DMS79 treated with DMSO at 0.1 percent for 48 hours (cell line): ENCODE results near the gene PARP14.

Experiments used
- DNase-seq: peaks from one replicate; lab custom pipeline; 2025; lab: John Stamatoyannopoulos, UW

Gene PARP14

DNA sequence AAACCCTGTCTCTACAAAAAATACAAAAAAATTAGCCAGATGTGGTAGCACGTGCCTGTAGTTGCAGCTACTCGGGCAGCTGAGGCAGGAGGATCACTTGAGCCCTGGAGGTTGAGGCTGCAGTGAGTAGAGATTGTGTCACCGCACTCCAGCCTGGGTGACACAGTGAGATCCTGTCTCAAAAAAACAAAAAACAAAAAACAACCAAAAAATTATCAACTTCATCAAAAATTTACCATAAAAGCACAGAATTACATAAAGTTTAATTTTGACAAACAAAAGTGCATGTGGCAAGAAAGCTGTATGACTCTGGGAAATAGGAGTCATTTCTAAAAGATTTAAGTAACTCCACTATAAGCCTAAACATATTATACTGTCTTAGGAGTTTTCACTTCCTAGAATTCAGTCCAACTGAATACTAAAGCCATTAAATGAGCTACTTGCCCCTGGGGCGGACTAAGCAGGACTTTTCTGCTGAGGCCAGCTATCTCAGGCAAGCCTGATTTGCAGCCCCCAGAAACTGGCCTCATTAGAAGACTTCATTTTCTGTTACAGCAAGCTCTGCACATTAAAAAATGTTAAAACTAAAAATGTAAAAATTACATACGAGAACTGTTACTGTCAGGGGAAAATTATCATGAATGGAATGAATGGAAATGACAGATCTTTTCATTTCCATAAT lies 90.0 kb downstream of the PARP14 start:
- DNase-seq: no peak

DNA sequence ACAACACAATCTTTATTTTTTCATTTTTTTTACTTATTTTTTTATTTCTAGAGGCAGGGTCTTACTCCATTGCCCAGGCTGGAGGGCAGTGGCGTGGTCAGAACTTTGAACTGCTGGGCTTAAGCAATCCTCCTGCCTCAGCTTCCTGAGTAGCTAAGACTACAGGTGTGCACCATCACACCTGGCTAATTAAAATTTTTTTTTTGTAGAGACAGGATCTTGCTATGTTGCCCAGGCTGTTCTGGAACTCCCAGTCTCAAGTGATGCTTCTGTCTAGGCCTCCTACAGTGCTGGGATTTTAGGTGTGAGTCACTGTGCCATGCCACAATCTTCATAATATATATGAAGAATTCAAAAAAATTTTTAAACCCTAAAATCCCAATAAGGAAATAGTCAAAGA lies 92.2 kb downstream of the PARP14 start:
- no peak for DNase-seq

DNA sequence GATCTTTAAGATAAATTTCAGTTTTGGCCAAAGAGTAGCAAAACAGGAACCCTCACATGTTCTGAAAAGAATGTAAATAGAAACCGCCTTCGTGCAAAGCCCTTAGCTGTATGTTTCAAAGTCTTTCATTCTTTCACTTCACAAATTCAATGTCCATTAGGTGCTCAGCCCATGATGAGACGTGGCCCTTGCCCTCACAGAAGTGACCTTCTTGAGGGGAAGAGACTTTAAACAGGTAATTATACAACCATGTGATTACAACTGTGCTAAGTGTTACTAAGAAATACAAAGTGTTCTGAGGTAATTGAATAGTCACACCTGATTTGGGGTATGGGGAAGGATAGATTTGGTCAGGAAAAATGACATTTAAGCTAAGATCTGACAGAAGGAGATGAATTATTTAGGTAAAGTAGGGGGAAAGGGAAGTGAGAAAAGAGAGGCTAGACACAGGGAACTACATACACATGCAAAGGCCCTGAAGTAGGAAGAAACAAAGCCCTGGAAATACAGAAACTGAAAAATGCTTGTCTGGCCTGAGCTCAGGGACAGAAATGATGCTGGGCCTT lies 93.4 kb downstream of the PARP14 start:
- DNase-seq: no peak

DNA sequence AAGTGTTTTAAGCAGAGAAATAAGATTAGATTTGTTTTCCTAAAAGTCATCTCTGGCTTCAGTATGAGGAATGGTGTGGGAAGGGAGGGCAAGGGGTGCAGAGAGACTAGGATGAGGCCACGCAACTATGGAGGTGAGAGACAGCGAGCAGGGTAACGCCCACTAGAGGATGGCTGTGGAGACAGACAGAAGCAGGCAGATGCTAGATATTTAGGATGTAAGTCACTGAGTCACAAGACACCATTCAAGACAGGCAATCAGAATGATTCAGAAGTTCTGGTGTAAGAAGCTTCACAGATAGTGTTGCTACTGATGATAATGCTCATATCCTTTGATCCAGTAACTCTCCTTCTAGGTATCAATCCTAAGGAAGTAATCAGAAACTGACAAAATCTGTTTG lies 93.9 kb downstream of the PARP14 start:
- DNase-seq: no peak

DNA sequence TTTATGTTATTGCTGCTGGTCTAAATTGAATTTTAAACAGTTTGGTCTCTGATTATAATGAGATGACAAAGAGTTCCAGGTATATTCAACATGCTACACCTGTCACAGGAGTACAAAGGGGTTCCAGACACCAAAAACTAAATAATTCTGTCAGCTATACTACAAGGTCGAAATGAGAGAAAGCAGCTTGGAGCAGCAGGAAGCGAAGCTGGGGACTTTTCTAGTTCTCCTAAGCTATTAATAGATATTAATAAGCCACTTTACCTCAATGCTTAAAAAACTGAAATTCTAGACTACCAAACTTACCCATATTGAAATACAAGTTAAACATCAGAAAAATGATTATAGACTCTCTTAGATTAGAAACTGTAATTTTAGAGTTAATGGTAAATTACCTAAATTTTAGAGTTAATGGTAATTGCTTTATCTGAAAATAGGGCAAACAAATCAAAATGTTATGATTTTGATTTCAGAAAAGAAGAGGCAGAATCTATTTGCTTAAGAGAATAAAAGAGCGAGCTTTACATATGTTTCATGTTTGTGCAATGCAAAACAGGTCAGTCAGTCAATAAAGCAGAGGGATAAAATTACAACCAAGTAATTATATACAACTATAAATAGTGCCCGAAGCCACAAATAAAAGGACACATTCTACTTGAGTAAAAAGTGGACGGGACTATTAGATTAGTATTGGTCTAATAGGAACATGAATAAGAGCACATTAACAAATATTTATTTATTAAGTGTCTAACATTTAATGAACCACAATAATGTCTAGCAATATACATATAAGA lies 96.2 kb downstream of the PARP14 start:
- DNase-seq: no peak

DNA sequence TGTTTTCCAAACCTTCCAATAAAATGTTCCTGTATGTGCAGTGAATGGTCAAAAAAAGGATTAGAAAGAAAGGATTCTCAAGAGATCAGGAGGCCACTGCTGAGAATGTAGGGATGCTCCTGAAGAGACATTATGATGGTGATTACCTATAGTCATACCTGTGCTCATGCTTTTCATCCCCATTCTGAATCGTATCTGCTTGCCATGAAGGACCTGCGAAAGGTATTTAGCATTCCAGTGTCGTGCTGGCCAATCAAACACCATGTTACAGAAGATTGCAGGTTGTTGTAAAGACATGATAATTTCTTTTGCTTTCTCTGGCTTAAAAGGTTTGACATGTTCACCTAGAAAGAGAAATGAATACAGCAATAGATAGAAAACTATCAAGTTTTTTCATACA lies 96.9 kb downstream of the PARP14 start:
- no peak for DNase-seq
